Bronchial epithelial cell (primary cell): ENCODE measurements around the gene ZBTB7B. TPM values are rescaled to one million over a fixed set of nuclear protein-coding genes. Genes with fewer than 3 reads are reported as not detected.

Experiments used
- DNase-seq: peaks from one replicate; pipeline ENCODE4 v3.0.0-alpha.2; 2010; ENCODE audit warnings: low read depth
- FAIRE-seq: peaks from 2 replicates; lab custom pipeline; 2011; peaks lifted over from hg19 to GRCh38; lab: Jason Lieb, UNC
- H3K27me3 ChIP-seq: 2 replicates; pipeline ENCODE4 v1.5.1; 2011; ENCODE audit warnings: low read length; ENCODE audit not compliant: control insufficient read depth, insufficient read depth
- H3K36me3 ChIP-seq: 2 replicates; pipeline ENCODE4 v1.5.1; 2011; ENCODE audit warnings: low read length; ENCODE audit not compliant: control insufficient read depth, insufficient read depth
- H3K4me3 ChIP-seq: 2 replicates; pipeline ENCODE4 v1.5.1; 2011; ENCODE audit warnings: mild to moderate bottlenecking, low read depth, low read length, control low read depth
- total RNA-seq: library from RNA; depleted of rRNA; stranded (reverse); fragments of >200 nt; gene quantifications from 2 replicates; pipeline ENCODE4 v1.2.1, GENCODE V29; 2014
- TF ChIP-seq, protein P1 (sequence below): IDR thresholded peaks from 2 replicates; pipeline ENCODE4 v1.5.1; 2011; ENCODE audit warnings: mild to moderate bottlenecking, moderate library complexity, low read length, control low read depth, inconsistent platforms; ENCODE audit not compliant: insufficient read depth, severe bottlenecking

Gene ZBTB7B
- total RNA-seq, 1 donor from 2014 or later = 46.1 TPM

DNA sequence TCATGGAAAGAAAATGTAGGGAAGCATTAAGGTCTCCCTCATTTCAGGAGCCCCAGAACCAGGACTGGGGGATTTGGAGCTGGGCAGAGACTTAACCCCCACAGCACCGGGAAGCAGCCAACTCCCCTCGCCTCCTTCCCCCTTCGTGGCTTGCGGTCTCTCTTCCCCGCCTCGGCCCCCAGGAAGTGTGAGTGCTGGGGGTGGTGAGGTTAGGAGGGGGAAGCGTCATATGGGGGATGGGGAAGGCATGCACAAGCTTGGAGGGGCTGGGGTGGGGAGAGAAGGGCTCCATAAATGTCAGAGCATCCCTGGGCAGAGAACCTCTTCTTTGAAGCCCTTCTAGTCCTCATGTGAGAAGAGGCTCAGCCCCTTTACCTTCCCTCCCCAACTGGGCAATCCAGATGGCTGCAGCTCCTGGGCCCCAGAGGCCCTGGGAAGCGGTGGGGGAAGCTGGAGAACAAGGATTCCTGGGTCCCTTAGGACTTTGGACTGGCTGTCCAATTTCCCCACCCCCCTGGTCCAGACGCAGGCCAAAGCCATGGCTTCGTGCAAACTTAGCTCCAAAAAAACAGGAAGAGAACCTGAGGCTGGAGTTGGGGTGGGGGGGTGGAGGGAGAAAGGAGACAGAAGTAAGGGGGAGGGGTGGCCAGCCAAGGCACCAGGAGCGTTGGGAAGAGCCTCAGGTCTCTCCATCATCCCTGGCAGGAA, 7.8 kb downstream of the ZBTB7B start:
- DNase-seq = no peak
- Histone ChIP-seq H3K4me3 (peak overlapping the region; percentile 9), H3K27me3 (no peaks in the 10 kb centered on the region), H3K36me3 (peaks cover 51% of the 10 kb centered on the region)
- TF ChIP-seq, protein P1, sequence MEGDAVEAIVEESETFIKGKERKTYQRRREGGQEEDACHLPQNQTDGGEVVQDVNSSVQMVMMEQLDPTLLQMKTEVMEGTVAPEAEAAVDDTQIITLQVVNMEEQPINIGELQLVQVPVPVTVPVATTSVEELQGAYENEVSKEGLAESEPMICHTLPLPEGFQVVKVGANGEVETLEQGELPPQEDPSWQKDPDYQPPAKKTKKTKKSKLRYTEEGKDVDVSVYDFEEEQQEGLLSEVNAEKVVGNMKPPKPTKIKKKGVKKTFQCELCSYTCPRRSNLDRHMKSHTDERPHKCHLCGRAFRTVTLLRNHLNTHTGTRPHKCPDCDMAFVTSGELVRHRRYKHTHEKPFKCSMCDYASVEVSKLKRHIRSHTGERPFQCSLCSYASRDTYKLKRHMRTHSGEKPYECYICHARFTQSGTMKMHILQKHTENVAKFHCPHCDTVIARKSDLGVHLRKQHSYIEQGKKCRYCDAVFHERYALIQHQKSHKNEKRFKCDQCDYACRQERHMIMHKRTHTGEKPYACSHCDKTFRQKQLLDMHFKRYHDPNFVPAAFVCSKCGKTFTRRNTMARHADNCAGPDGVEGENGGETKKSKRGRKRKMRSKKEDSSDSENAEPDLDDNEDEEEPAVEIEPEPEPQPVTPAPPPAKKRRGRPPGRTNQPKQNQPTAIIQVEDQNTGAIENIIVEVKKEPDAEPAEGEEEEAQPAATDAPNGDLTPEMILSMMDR = no peak
- FAIRE-seq = no peak

DNA sequence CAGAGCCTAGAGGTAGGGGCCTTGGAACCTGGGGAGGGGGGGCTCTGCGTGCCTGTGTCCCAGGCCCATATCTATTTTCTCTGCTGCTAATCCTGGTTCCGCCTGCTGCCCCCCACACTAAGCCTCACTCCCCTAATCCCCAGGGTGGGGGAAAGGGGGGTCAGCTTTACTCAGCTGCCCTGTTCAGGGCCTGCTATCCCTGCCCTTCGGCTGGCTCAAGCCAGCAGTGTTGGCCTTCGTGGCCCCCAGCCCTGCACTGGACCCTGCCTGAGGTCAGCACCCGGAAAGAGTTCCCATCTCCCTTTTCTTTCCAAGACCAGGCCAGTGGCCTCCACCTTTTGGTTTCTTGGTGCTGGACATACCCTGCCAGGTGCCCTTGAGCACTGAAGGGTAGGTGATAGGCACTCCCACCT, 8.4 kb downstream of the ZBTB7B start:
- Histone ChIP-seq H3K4me3 (no peak overlapping the region), H3K36me3 (peaks cover 50% of the 10 kb centered on the region), H3K27me3 (no peaks in the 10 kb centered on the region)
- DNase-seq (no peak), FAIRE-seq (no peak)
- TF ChIP-seq, protein P1 = no peak

DNA sequence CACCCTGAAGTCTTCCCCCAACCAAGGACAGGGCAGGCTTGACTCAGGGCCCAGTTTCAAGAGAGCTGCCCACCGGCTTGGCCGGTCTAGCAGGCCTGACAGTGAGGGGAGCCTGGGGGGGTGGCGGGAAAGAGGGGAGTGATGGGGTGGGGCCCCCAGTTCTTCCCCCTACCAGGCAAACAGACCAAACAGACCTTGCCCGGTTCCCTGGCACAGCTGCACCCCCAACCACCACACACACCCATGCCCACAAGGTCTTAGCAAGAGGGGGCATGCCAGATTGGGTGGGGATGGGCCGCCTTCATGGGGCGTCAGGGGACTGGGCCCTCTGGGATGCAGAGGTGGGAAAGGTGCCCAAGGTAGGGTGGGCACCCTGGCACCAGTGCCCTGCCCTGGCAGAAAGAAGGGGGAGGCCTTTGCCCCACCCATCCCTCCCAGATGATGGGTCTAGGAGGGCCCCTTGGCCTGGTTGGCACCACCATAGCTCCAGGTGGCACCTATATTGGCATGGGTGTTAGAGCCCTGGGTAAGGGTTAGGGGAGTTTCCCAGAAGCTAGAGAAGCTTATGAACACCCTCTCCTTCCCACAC, 8.9 kb downstream of the ZBTB7B start:
- H3K36me3 ChIP-seq = peaks cover 50% of the 10 kb centered on the region
- FAIRE-seq = no peak
- H3K27me3 ChIP-seq = no peaks in the 10 kb centered on the region
- DNase-seq = no peak
- TF ChIP-seq, protein P1 = no peak
- H3K4me3 ChIP-seq = no peak overlapping the region

DNA sequence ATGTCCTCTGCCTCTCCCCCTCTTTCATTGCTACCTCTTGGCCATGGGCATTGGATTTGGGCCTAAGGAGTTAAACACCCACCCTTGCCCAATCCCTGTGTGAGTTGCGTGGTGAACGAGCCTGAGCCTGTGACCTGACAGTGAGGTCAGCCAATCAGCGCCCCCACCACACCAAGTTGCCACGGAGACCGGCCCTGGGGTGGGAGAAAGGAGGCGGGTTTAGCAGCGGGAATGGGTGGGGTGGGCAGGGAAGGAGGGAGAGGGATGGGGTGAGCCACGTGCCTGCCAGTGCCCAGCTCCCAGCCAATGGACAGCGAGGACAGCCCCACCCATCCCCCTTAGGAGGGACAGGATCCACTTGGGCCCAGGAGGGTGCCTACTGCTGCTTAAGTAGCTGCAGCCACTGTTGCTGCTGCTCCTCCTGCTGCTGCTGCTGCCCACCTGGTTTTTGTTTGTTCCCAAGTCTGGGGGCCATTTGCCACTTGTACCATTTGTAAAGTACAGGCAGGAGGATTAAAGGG, 9.5 kb downstream of the ZBTB7B start:
- DNase-seq (peak; percentile 76), FAIRE-seq (no peak)
- H3K36me3 ChIP-seq = peaks cover 46% of the 10 kb centered on the region
- TF ChIP-seq, protein P1 = no peak
- no peak overlapping the region for H3K4me3 ChIP-seq
- no peaks in the 10 kb centered on the region for H3K27me3 ChIP-seq

DNA sequence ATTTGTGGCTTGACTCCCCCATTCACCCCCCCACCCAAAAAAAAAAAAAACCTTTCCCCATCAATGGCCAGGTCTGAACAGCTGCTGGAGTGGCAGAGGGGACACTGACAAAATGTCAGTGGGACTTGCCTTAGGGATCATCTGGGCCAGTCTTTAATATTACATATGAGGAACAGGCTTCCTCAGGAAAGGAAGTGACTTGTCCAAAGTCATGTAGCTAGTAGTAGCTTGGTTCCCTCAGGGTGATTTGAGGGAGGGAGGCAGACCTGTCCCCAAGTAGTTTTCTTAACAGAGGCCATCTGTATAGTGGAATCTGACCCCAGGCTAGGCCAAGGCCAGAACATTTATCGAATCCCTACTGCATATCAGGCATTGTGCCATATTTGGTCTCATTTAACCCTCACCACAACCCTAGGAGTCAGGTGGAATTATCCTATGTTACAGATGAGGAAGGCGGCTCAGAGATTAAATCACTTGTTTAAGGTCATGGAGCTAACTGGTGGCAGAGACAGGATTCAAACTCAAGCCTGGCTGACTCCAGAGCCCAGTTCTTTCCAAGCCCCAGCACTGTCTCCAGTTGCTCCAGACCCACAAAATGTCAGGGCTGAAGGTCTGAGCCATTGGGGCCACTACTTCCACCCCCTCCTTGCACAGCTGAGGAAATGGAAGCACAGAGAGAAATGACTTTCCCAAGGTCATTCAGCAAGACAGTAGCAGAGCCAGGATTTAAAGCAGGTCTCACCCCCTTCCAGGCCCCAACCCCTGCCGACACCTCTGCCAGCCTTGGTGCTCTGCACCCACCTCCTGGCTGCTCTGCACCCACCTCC, 10.4 kb downstream of the ZBTB7B start:
- DNase-seq = no peak
- Histone ChIP-seq H3K4me3 (no peak overlapping the region), H3K36me3 (peaks cover 49% of the 10 kb centered on the region), H3K27me3 (no peaks in the 10 kb centered on the region)
- TF ChIP-seq, protein P1 = no peak
- no peak for FAIRE-seq
